H1 (cell line): ENCODE results near the gene BAZ2B.

Experiments
- CBX5 ChIP-seq: fragments of 300-800, 300-1000 bp; sonication (generic); IDR thresholded peaks from 2 replicates; pipeline ENCODE4 v1.7.1; 2016; ENCODE audit warnings: antibody characterized with exemption, low read length, low read depth
- CTCF ChIP-seq, 3 experiments: IDR thresholded peaks; 1 replicate in 2 of 3; 2 replicates in 1 of 3; pipeline versions ENCODE4 v1.5.1 to v1.6.1; 2011; ENCODE audit warnings: low read length in 3 of 3, mild to moderate bottlenecking in 3 of 3, inconsistent platforms in 2 of 3, low read depth in 1 of 3, moderate library complexity in 1 of 3; ENCODE audit not compliant: insufficient read depth in 1 of 3; ENCODE audit errors: control extremely low read depth in 1 of 3
- EGR1 ChIP-seq: IDR thresholded peaks from 2 replicates; pipeline ENCODE4 v1.6.1; 2011; ENCODE audit warnings: low read depth, low read length, borderline replicate concordance
- EZH2 ChIP-seq: fragments of 200-600 bp; sonication (generic); IDR thresholded peaks from 2 replicates; pipeline ENCODE4 v1.7.1; 2012; ENCODE audit warnings: low read depth, mild to moderate bottlenecking, moderate library complexity, low read length, inconsistent platforms; ENCODE audit not compliant: severe bottlenecking
- POLR2A ChIP-seq, 2 experiments: IDR thresholded peaks; 1 replicate in 1 of 2; 2 replicates in 1 of 2; pipeline ENCODE4 v1.6.1; 2011; ENCODE audit warnings: low read depth in 2 of 2, low read length in 2 of 2, mild to moderate bottlenecking in 2 of 2; ENCODE audit errors: control extremely low read depth in 1 of 2
- RFX5 ChIP-seq: IDR thresholded peaks from 2 replicates; pipeline ENCODE4 v1.6.1; 2011; ENCODE audit warnings: low read depth, low read length, improper control_type of control experiment, borderline replicate concordance
- SP1 ChIP-seq: IDR thresholded peaks from 2 replicates; pipeline ENCODE4 v1.6.1; 2011; ENCODE audit warnings: low read depth, low read length
- SUZ12 ChIP-seq: fragments of 200-600 bp; sonication (generic); IDR thresholded peaks from 2 replicates; pipeline ENCODE4 v1.6.1; 2012; ENCODE audit warnings: mild to moderate bottlenecking, inconsistent platforms, low read length, moderate library complexity, mixed read lengths
- TEAD4 ChIP-seq: IDR thresholded peaks from 2 replicates; pipeline ENCODE4 v1.6.1; 2012; ENCODE audit warnings: low read depth, low read length, inconsistent platforms, mixed read lengths

GRCh38 chr2:159380685-159381239 lies 235.6 kb downstream of the BAZ2B start:
- TF ChIP-seq CBX5 = no peak
- no peak for TF ChIP-seq SP1
- TF ChIP-seq EGR1 = no peak
- TF ChIP-seq RFX5 = no peak
- no peak for TF ChIP-seq TEAD4
- no peak for TF ChIP-seq POLR2A (IDR thresholded peaks at IDR 0.05; ENCODE audit: control extremely low read depth in 1 of 2, low read depth in 2 of 2, low read length in 2 of 2)
- no peak for TF ChIP-seq EZH2
- no peak for TF ChIP-seq CTCF (IDR thresholded peaks at IDR 0.05; ENCODE audit: control extremely low read depth in 1 of 3, insufficient read depth in 1 of 3, low read depth in 1 of 3, low read length in 3 of 3)
- no peak for TF ChIP-seq SUZ12
